CD4-positive, alpha-beta T cell treated with Interleukin-21 for 1 hour (primary cell): ENCODE data around the gene CDH13.

Source experiments
- DNase-seq: peaks from one replicate; pipeline ENCODE4 v3.0.0-alpha.2; 2020

Gene CDH13

GRCh38 chr16:83070416-83071209 is 443.8 kb downstream of the CDH13 start:
- no peak for DNase-seq

- DNase-seq = no peak
Observed at GRCh38 chr16:83075956-83076355, 449.2 kb downstream of the CDH13 start.

GRCh38 chr16:83083361-83083760 is 456.6 kb downstream of the CDH13 start:
- no peak for DNase-seq

- DNase-seq = no peak
Observed at GRCh38 chr16:83085660-83086059, 458.9 kb downstream of the CDH13 start.

GRCh38 chr16:83095941-83096692 is 469.3 kb downstream of the CDH13 start:
- no peak for DNase-seq

GRCh38 chr16:83098536-83098935 is 471.8 kb downstream of the CDH13 start:
- no peak for DNase-seq

- no peak for DNase-seq
Observed at GRCh38 chr16:83100679-83101078, 473.9 kb downstream of the CDH13 start.

- DNase-seq = no peak
Observed at GRCh38 chr16:83102336-83102735, 475.6 kb downstream of the CDH13 start.

GRCh38 chr16:83105279-83106077 is 478.7 kb downstream of the CDH13 start:
- DNase-seq = no peak

GRCh38 chr16:83109490-83110125 is 482.8 kb downstream of the CDH13 start:
- DNase-seq = no peak

- no peak for DNase-seq
Observed at GRCh38 chr16:83110269-83110668, 483.5 kb downstream of the CDH13 start.

- DNase-seq = no peak
Observed at GRCh38 chr16:83113317-83113716, 486.5 kb downstream of the CDH13 start.

GRCh38 chr16:83113811-83114210 is 487.0 kb downstream of the CDH13 start:
- DNase-seq = no peak

GRCh38 chr16:83115491-83116232 is 488.9 kb downstream of the CDH13 start:
- DNase-seq = no peak

- DNase-seq = no peak
Observed at GRCh38 chr16:83116274-83116892, 489.6 kb downstream of the CDH13 start.

- no peak for DNase-seq
Observed at GRCh38 chr16:83117810-83118209, 491.0 kb downstream of the CDH13 start.

- no peak for DNase-seq
Observed at GRCh38 chr16:83118365-83118764, 491.6 kb downstream of the CDH13 start.

GRCh38 chr16:83125999-83126568 is 499.3 kb downstream of the CDH13 start:
- DNase-seq = no peak

- DNase-seq = no peak
Observed at GRCh38 chr16:83128041-83128440, 501.3 kb downstream of the CDH13 start.

GRCh38 chr16:83130039-83130438 is 503.3 kb downstream of the CDH13 start:
- no peak for DNase-seq

GRCh38 chr16:83134638-83135037 is 507.9 kb downstream of the CDH13 start:
- DNase-seq = no peak
